H1 (cell line): ENCODE measurements around the gene ELOVL1. TPM values are rescaled to one million over a fixed set of nuclear protein-coding genes. Genes with fewer than 3 reads are reported as not detected.

Experiments used
- CTCF ChIA-PET: fragments of 300-600 bp; sonication (Branson Sonifier 250); formaldehyde crosslinking; loops from one replicate; lab custom pipeline; 2021; ENCODE audit not compliant: partially characterized antibody; lab: Charles Lee
- POLR2A ChIA-PET: fragments of 300-600 bp; sonication (Branson Sonifier 250); formaldehyde crosslinking; loops from one replicate; lab custom pipeline; 2021; ENCODE audit warnings: inconsistent platforms; ENCODE audit not compliant: partially characterized antibody; lab: Charles Lee
- DNase-seq, 2 experiments: peaks; one replicate each; pipeline versions ENCODE4 v3.0.0 to v3.0.0-alpha.2; 2010 to 2022; ENCODE audit warnings: low spot score in 2 of 2, low read depth in 1 of 2, mixed read lengths in 1 of 2
- FAIRE-seq: peaks from 2 replicates; lab custom pipeline; 2011; peaks lifted over from hg19 to GRCh38; lab: Jason Lieb, UNC
- H2AFZ ChIP-seq: 2 replicates; pipeline ENCODE4 v1.8.1; 2012; ENCODE audit warnings: low read length, inconsistent platforms
- H2AK5ac ChIP-seq: 2 replicates; pipeline ENCODE4 v1.6.1; 2013; ENCODE audit warnings: low read depth, low read length
- H2BK120ac ChIP-seq: replicated peaks from 2 replicates; pipeline ENCODE3; 2013; ENCODE audit warnings: low read depth, low read length, inconsistent platforms
- H2BK12ac ChIP-seq: 2 replicates; pipeline ENCODE4 v1.6.1; 2013; ENCODE audit warnings: low read depth, low read length
- H2BK15ac ChIP-seq: 2 replicates; pipeline ENCODE4 v1.6.1; 2013; ENCODE audit warnings: low read length
- H2BK20ac ChIP-seq: 2 replicates; pipeline ENCODE4 v1.6.1; 2013; ENCODE audit warnings: low read length
- H2BK5ac ChIP-seq: 2 replicates; pipeline ENCODE4 v1.6.1; 2013; ENCODE audit warnings: low read depth, low read length
- H3K14ac ChIP-seq: 2 replicates; pipeline ENCODE4 v1.6.1; 2013; ENCODE audit warnings: inconsistent platforms; ENCODE audit not compliant: insufficient read length
- H3K18ac ChIP-seq: 2 replicates; pipeline ENCODE4 v1.6.1; 2013; ENCODE audit warnings: low read length; ENCODE audit errors: extremely low read depth
- H3K23ac ChIP-seq: 2 replicates; pipeline ENCODE4 v1.6.1; 2013; ENCODE audit warnings: inconsistent platforms; ENCODE audit not compliant: insufficient read length
- H3K23me2 ChIP-seq: 2 replicates; pipeline ENCODE4 v1.6.1; 2013; ENCODE audit warnings: low read depth, low read length
- H3K27ac ChIP-seq: 2 replicates; pipeline ENCODE4 v1.6.1; 2011; ENCODE audit warnings: low read depth, low read length, inconsistent platforms
- H3K27me3 ChIP-seq, 4 experiments: replicated peaks in 1 of 4; 1 replicate in 1 of 4; 2 replicates in 3 of 4; pipeline versions ENCODE4 v1.6.1 to v1.8.1; 2011 to 2013; ENCODE audit warnings: low read length in 3 of 4, mild to moderate bottlenecking in 3 of 4, inconsistent platforms in 2 of 4, mixed read lengths in 2 of 4, moderate library complexity in 1 of 4; ENCODE audit not compliant: control insufficient read depth in 3 of 4, insufficient read depth in 3 of 4; ENCODE audit errors: extremely low read depth in 1 of 4
- H3K36me3 ChIP-seq, 4 experiments: 2 replicates each; pipeline versions ENCODE4 v1.6.1 to v1.8.1; 2011 to 2013; ENCODE audit warnings: mild to moderate bottlenecking in 4 of 4, low read length in 3 of 4, moderate library complexity in 2 of 4, control low read depth in 1 of 4, inconsistent platforms in 1 of 4; ENCODE audit not compliant: insufficient read depth in 4 of 4, control insufficient read depth in 2 of 4
- H3K4ac ChIP-seq: replicated peaks from 2 replicates; pipeline ENCODE3; 2013; ENCODE audit warnings: low read length, low read depth, mixed read lengths, inconsistent platforms; ENCODE audit not compliant: insufficient read length
- H3K4me1 ChIP-seq, 4 experiments: replicated peaks in 1 of 4; 1 replicate in 1 of 4; 2 replicates in 3 of 4; pipeline versions ENCODE4 v1.6.1 to v1.8.1; 2011 to 2013; ENCODE audit warnings: low read length in 3 of 4, inconsistent platforms in 2 of 4, mixed read lengths in 1 of 4; ENCODE audit not compliant: insufficient read depth in 4 of 4, control insufficient read depth in 3 of 4
- H3K4me2 ChIP-seq, 2 experiments: 2 replicates each; pipeline versions ENCODE4 v1.6.1 to v1.8.1; 2011 to 2013; ENCODE audit warnings: low read depth in 2 of 2, low read length in 2 of 2, control low read depth in 1 of 2, inconsistent platforms in 1 of 2, mild to moderate bottlenecking in 1 of 2; ENCODE audit not compliant: insufficient read depth in 1 of 2
- H3K4me3 ChIP-seq, 4 experiments: fragments of 200-600, 300-600 bp in 1 of 4; sonication (generic), shearing (Covaris generic), sonication (Bioruptor Twin) in 1 of 4; 2 replicates each; pipeline versions ENCODE4 v1.5.1 to v1.8.1; 2011 to 2016; ENCODE audit warnings: low read length in 4 of 4, low read depth in 3 of 4, control low read depth in 2 of 4, inconsistent platforms in 2 of 4, mild to moderate bottlenecking in 2 of 4, mixed read lengths in 1 of 4, moderate library complexity in 1 of 4; ENCODE audit not compliant: insufficient read depth in 2 of 4; ENCODE audit errors: extremely low read depth in 1 of 4
- H3K56ac ChIP-seq: replicated peaks from 2 replicates; pipeline ENCODE3; 2013; ENCODE audit warnings: low read depth, mild to moderate bottlenecking, mixed read lengths, low read length, inconsistent platforms; ENCODE audit not compliant: insufficient read length
- H3K79me1 ChIP-seq: 2 replicates; pipeline ENCODE4 v1.6.1; 2013; ENCODE audit warnings: low read depth, low read length, control low read depth
- H3K79me2 ChIP-seq, 2 experiments: 2 replicates each; pipeline versions ENCODE4 v1.6.1 to v1.8.1; 2012 to 2013; ENCODE audit warnings: low read length in 2 of 2, mild to moderate bottlenecking in 2 of 2, inconsistent platforms in 1 of 2; ENCODE audit not compliant: insufficient read depth in 2 of 2, control insufficient read depth in 1 of 2
- H3K9ac ChIP-seq, 4 experiments: replicated peaks in 1 of 4; 1 replicate in 1 of 4; 2 replicates in 3 of 4; pipeline versions ENCODE4 v1.6.1 to v1.8.1; 2011 to 2013; ENCODE audit warnings: low read depth in 3 of 4, low read length in 3 of 4, control low read depth in 2 of 4, mild to moderate bottlenecking in 2 of 4, moderate library complexity in 2 of 4, inconsistent platforms in 1 of 4; ENCODE audit errors: extremely low read depth in 1 of 4
- H3K9me3 ChIP-seq, 2 experiments: 2 replicates each; pipeline versions ENCODE4 v1.6.1 to v1.8.1; 2012 to 2013; ENCODE audit warnings: mild to moderate bottlenecking in 2 of 2, moderate library complexity in 2 of 2, control low read depth in 1 of 2, inconsistent platforms in 1 of 2, low read depth in 1 of 2, low read length in 1 of 2, mixed read lengths in 1 of 2; ENCODE audit not compliant: insufficient read depth in 2 of 2
- H4K20me1 ChIP-seq, 2 experiments: replicated peaks in 1 of 2; 2 replicates each; pipeline versions ENCODE3 to v1.8.1; 2011 to 2013; ENCODE audit warnings: inconsistent platforms in 2 of 2, low read length in 2 of 2, mild to moderate bottlenecking in 1 of 2; ENCODE audit not compliant: insufficient read depth in 2 of 2, control insufficient read depth in 1 of 2
- H4K5ac ChIP-seq: 2 replicates; pipeline ENCODE4 v1.6.1; 2013; ENCODE audit warnings: low read length, low read depth, mixed read lengths, inconsistent platforms; ENCODE audit not compliant: insufficient read length
- H4K8ac ChIP-seq: 2 replicates; pipeline ENCODE4 v1.8.0; 2013; ENCODE audit warnings: mild to moderate bottlenecking, moderate library complexity, low read length, inconsistent platforms; ENCODE audit not compliant: insufficient read depth; ENCODE audit errors: extremely low read depth
- H4K91ac ChIP-seq: replicated peaks from 2 replicates; pipeline ENCODE3; 2013; ENCODE audit warnings: low read length, mixed read lengths, inconsistent platforms; ENCODE audit not compliant: insufficient read length
- ASH2L ChIP-seq: fragments of 200-600, 300-600 bp; sonication (generic); IDR thresholded peaks from one replicate; pipeline ENCODE4 v1.7.1; 2017; ENCODE audit warnings: low read length
- EP300 ChIP-seq, 2 experiments: IDR thresholded peaks; 1 replicate in 1 of 2; 2 replicates in 1 of 2; pipeline ENCODE4 v1.6.1; 2011 to 2012; ENCODE audit warnings: low read depth in 2 of 2, low read length in 2 of 2, mild to moderate bottlenecking in 2 of 2, borderline replicate concordance in 1 of 2, inconsistent platforms in 1 of 2, moderate library complexity in 1 of 2
- GABPA ChIP-seq: IDR thresholded peaks from 2 replicates; pipeline ENCODE4 v1.6.1; 2011; ENCODE audit warnings: mild to moderate bottlenecking, low read length, moderate library complexity, borderline replicate concordance; ENCODE audit not compliant: insufficient read depth
- GTF2F1 ChIP-seq: IDR thresholded peaks from 2 replicates; pipeline ENCODE4 v1.6.1; 2012; ENCODE audit warnings: low read depth, low read length, improper control_type of control experiment, borderline replicate concordance
- JUN ChIP-seq: IDR thresholded peaks from 2 replicates; pipeline ENCODE4 v1.6.1; 2011; ENCODE audit warnings: low read depth, mild to moderate bottlenecking, improper control_type of control experiment, low read length
- JUND ChIP-seq: IDR thresholded peaks from 2 replicates; pipeline ENCODE4 v1.6.1; 2011; ENCODE audit warnings: mild to moderate bottlenecking, improper control_type of control experiment, low read length
- KDM5A ChIP-seq: fragments of 200-600 bp; IDR thresholded peaks from 2 replicates; pipeline ENCODE4 v1.7.1; 2012; ENCODE audit warnings: mild to moderate bottlenecking, low read length, inconsistent platforms, mixed read lengths
- MAFK ChIP-seq: IDR thresholded peaks from 2 replicates; pipeline ENCODE4 v1.6.1; 2012; ENCODE audit warnings: low read depth, mild to moderate bottlenecking, improper control_type of control experiment, low read length
- SAP30 ChIP-seq: fragments of 300-600 bp; sonication (generic); IDR thresholded peaks from 2 replicates; pipeline ENCODE4 v1.7.1; 2012; ENCODE audit warnings: low read length, moderate library complexity, mild to moderate bottlenecking, inconsistent platforms; ENCODE audit not compliant: insufficient read depth, insufficient replicate concordance
- SP1 ChIP-seq: IDR thresholded peaks from 2 replicates; pipeline ENCODE4 v1.6.1; 2011; ENCODE audit warnings: low read depth, low read length
- WGBS, 2 experiments: shearing (Covaris generic) in 1 of 2; methylation state at CpG; one replicate each; pipeline versions ENCODE4 v1.1.6 to v1.1.7; 2013 to 2015; ENCODE audit warnings: low lambda C conversion rate in 2 of 2, mixed read lengths in 2 of 2, inconsistent platforms in 1 of 2, low coverage in 1 of 2, missing lambda C conversion rate in 1 of 2; ENCODE audit not compliant: insufficient replicate concordance in 2 of 2, insufficient coverage in 1 of 2, insufficient read length in 1 of 2; ENCODE audit errors: extremely low coverage in 1 of 2, missing lambda C conversion rate in 1 of 2; 5-methylcytosine and 5-hydroxymethylcytosine counted together
- polyA plus RNA-seq, 7 experiments: library from polyadenylated mRNA; depleted of rRNA in 3 of 7; stranded (reverse) in 5 of 7; unstranded in 2 of 7; fragments of >200 nt in 5 of 7; fragments of 200-250 nt in 2 of 7; gene quantifications; 1 replicate in 5 of 7; 2 replicates in 1 of 7; 4 replicates in 1 of 7; pipeline versions ENCODE4 v1.2.1 to v1.2.3, GENCODE V29; 2011 to 2013; ENCODE audit warnings: missing spikeins in 2 of 7, mixed read lengths in 2 of 7
- total RNA-seq: library from RNA; stranded (reverse); fragmentation: NEBNext Ultra II Directional; extraction: Animal tissue kit (Norgen Biotek cat#: 25700); gene quantifications from 2 replicates; pipeline ENCODE4 v1.2.1, GENCODE V29; 2021

ELOVL1 gene
- total and polyA plus RNA-seq, 2 of the 8 experiments (the other 6 are each of a cell fraction or from before 2014, with no cell fraction given): 28.5 to 68.1 TPM

DNA sequence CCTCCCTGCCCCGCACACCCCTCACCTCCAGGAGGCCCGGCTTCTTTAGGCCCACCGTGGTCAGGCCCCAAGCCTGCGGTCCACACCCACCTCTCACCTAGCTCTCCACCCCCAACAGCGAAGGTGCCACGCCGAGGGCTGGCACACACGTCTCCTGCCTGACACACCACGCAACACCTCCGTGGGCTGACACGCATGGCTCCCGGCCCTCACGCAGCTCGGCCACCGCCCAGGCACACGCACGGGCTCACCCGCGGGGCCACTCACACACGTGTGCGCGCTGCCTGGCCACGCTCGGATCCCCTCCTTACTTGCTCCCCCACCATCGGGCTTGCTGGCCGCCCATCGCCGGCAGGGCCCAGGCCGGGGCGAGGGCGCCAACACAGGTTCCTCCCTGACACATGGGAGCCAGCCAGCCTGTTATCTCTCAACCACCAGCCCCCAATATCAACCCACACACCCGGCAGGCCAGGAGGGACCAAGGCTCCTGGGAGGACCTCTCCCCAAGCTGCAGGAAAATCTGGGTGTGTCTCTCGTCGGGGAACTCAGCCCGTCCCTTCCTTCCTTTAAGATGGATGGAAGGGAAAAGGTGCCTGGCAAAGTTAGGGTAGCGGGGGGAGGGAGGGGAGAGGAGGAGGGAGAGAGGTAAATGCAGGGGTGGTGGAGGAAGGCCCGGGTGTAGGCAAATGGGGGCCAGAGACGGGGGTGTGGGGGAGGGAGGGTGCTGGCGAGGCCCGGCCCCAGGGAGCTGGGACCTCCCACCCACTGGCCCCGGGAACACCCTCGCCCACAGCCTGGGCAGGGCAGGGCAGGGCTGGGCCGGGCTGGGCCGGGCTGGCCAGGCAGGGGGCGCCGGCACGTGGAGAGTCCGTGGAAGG, 546 bp downstream of the ELOVL1 start:
- Histone ChIP-seq H3K23me2 (peaks cover 13% of the 10 kb centered on the region), H3K4me2 (peak overlapping the region; percentile 93 to 96), H2AFZ (no peak overlapping the region), H2BK12ac (peak overlapping the region; percentile 90; the same call in 1 of the 2 replicates), H4K5ac (peak overlapping the region; percentile 36), H4K8ac (peak overlapping the region; percentile 72), H3K4me1 (peaks cover 4 to 21% (median 13%) of the 10 kb centered on the region in 4 experiments), H3K79me2 (no peaks in the 10 kb centered on the region; a peak in 1 of 4 replicates), H3K4me3 (peak overlapping the region; percentile 33 to 68 (median 58)), H4K91ac (peak overlapping the region; percentile 96), H2BK15ac (peak overlapping the region; percentile 97), H3K27ac (0 out of 2 replicates have a peak overlapping the region, but pooled peaks have one; percentile 20), H3K79me1 (peaks cover 8% of the 10 kb centered on the region), H3K56ac (peak overlapping the region; percentile 51), H3K27me3 (no peaks in the 10 kb centered on the region), H3K9me3 (no peaks in the 10 kb centered on the region), H4K20me1 (peaks cover 2 to 14% of the 10 kb centered on the region in 2 experiments), H3K23ac (no peak overlapping the region), H3K9ac (peak overlapping the region in 3 of 4 experiments; percentile 26 to 42 (median 40); a peak in 5 of 7 replicates), H3K18ac (peak overlapping the region; percentile 95), H2AK5ac (peak overlapping the region; percentile 94; the same call in 1 of the 2 replicates), H3K4ac (peak overlapping the region; percentile 93), H2BK20ac (no peak overlapping the region), H2BK5ac (peak overlapping the region; percentile 87; the same call in 1 of the 2 replicates), H3K14ac (no peak overlapping the region), H3K36me3 (peaks cover 4 to 30% (median 13%) of the 10 kb centered on the region in 4 experiments; a peak in 6 of 8 replicates), H2BK120ac (no peak overlapping the region)
- 7% methylated on average over 32 of the region's 48 CpGs; no CpG with 5 or more reads in 1 of the 2 experiments for WGBS, 2 experiments
- FAIRE-seq (no peak), DNase-seq (peak in 1 of 2 experiments; percentile 60)
- ChIA-PET POLR2A (interaction anchor here (0.8 to 3.9 kb wide), 12 partner anchors 9 to 551 kb away, joined by 3 to 33 read pairs (median 4); partner anchors contain the start of genes CDC20, HYI, MED8 and SZT2), CTCF (interaction anchor here (1.0 to 2.8 kb wide), 6 partner anchors 10 to 203 kb away, joined by 3 to 12 read pairs (median 6); no protein-coding TSS in a partner anchor)
- TF ChIP-seq SAP30: peak; percentile 61
- TF ChIP-seq ASH2L: peak; percentile 1
- no peak for TF ChIP-seq GABPA
- TF ChIP-seq KDM5A: no peak
- TF ChIP-seq JUND: no peak
- TF ChIP-seq SP1: no peak
- no peak for TF ChIP-seq JUN
- TF ChIP-seq GTF2F1: no peak
- no peak for TF ChIP-seq EP300 (IDR thresholded peaks at IDR 0.05; ENCODE audit: borderline replicate concordance in 1 of 2, low read depth in 2 of 2, low read length in 2 of 2)
- no peak for TF ChIP-seq MAFK
